ENCODE measurements around the gene ATCAY.
"Not testable (repeated sequence)": the region's sequence is repeated elsewhere in the genome, so short reads cannot be mapped to it uniquely, and the experiment has no call there.

Gene ATCAY

DNA sequence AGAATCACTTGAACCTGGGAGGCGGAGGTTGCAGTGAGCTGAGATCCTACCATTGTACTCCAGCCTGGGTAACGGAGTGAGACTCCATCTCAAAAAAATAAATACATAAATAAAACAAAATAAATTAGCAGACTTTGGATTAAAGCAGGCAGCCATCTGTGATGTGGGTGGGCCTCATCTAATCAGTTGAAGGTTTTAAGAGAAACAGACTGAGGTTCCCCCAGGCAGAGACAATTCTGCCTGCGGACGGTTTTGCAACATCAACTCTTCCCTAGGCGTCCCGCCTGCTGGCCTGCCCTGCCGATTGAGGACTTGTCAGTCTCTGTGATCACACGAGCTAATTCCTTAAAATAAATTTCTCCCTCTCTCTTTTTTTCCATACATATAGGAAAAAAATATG, 23.7 kb downstream of the ATCAY start:
- no peak for DNase-seq

- DNase-seq: no peak
These were observed 27.3 kb downstream of the ATCAY start for GRCh38 chr19:3907626-3908265.

GRCh38 chr19:3908266-3909054, 28.0 kb downstream of the ATCAY start:
- no peak for DNase-seq

DNA sequence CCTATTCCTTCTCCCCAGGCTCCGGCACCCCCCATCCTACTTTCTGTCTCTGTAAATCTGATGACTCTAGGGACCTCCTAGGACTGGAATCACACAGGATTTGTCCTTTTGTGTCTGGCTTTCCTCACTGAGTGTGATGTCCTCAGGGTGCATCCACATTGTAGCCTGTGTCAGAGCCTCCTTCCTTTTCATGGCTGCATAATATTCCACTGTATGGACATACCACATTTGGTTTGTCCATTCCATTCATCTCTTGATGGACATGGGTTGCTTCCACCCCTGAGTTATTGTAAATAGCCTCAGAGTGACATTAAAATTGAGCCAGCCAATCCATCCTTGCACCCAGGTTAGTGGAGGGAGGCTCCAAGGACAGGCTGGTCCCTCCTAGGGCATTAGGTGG, 29.6 kb downstream of the ATCAY start:
- DNase-seq: no peak

DNA sequence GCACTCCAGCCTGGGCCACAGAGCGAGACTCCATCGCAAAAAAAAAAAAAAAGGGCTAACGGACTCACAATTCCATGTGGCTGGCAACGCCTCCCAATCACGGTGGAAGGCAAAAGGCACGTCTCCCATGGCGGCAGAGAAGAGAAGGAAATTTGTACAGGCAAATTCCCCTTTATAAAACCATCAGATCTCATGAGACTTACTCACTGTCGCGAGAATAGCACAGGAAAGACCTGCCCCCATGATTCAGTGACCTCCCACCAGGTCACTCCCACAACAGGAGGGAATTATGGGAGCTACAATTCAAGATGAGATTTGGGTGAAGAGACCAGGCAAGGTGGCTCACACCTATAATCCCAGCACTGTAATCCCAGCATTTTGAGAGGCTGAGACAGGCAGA, 33.7 kb downstream of the ATCAY start:
- DNase-seq: no peak

DNA sequence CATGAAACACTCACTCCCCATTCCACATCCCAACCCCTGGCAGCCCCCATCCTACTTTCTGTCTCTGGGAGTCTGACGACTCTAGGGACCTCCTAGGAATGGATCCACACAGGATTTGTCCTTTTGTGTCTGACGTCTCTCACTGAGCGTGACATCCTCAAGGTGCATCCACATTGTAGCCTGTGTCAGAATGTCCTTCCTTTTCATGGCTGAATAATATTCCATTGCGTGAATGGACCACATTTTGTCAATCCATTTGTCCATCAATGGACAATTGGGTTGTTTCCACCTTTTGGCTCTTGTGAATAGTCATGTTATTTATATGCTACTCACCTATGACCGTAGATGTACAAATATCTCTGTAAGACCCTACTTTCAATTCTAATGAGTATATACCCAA, 35.5 kb downstream of the ATCAY start:
- no peak for DNase-seq

- no peak for DNase-seq
These were observed 39.3 kb downstream of the ATCAY start for GRCh38 chr19:3919793-3920192.

DNA sequence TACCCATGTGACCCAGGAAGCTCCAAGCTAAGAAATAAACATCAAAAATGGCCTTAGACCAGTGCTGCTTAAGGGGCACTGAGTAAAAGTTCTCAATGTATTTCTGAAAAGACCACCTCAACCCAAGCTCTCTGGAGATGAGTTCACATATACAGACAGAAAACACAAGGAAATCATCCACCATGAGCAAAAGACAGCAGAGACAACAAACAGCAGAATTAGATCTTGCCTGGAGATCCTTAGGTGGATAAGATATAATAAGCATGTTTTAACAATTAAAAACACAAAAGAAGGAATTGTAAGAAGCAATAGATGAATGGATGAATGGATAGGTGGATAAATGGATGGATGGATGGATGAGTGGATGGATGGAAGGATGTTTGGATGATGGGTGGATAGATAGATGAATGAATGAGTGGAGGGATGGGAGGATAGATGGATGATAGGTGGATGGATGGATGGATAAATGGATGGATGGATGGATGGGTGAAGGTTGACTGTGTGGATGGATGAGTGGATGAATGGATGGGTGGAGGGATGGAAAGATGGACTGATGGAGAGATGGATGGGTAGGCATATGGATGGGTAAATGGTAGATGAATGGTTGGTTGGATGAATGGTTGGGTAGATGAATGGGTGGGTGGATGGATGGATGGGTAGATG, 42.7 kb downstream of the ATCAY start:
- DNase-seq: no peak

- DNase-seq: no peak
These were observed 43.4 kb downstream of the ATCAY start for GRCh38 chr19:3923912-3924311.

DNA sequence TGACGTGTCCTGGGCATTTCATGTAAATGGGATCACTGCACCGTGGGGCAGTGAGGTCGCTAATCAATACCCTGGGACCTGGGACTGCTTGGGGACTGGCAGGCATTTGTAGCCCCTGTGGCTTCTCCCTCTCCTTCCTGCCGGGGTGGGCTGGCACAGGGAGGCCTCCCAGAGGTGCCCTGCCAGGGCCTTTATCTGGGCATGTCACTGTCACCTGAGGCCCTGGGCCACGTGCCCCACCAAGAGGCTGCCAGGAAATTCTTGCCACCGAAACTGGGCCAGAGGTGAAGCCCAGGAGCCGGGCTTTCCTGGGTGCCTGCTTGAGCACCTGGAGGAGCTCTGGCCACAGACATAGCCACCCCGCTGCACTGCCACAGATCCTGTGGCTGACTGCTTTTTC, 50.6 kb downstream of the ATCAY start:
- no peak for DNase-seq

GRCh38 chr19:3932931-3933810, 52.7 kb downstream of the ATCAY start, which contains the start of gene NMRK2:
TSS of gene NMRK2 (plus strand) at chr19:3933069. CDS start at chr19:3933672, 603 bp downstream.
- no peak for DNase-seq

- no peak for DNase-seq
These were observed 56.3 kb downstream of the ATCAY start for GRCh38 chr19:3936506-3937442.

DNA sequence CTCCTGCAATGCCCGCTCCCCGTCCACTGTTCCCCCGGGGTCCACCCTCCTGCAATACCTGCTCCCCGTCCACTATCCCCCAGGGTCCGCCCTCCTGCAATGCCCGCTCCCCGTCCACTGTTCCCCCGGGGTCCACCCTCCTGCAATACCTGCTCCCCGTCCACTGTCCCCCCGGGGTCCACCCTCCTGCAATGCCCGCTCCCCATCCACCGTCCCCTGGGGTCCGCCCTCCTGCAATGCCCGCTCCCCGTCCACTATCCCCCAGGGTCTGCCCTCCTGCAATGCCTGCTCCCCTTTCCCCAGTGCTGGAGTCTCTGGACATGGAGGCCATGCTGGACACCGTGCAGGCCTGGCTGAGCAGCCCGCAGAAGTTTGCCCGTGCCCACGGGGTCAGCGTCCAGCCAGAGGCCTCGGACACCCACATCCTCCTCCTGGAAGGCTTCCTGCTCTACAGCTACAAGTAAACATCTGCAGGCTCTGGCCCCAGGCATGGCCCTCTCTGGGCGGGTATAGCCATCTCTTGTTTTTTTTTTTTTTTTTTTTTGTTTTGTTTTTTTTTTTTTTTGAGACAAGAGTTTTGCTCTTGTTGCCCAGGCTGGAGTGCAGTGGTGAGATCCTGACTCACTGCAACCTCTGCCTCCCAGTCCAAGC, 57.9 kb downstream of the ATCAY start:
- not testable (repeated sequence) for DNase-seq

DNA sequence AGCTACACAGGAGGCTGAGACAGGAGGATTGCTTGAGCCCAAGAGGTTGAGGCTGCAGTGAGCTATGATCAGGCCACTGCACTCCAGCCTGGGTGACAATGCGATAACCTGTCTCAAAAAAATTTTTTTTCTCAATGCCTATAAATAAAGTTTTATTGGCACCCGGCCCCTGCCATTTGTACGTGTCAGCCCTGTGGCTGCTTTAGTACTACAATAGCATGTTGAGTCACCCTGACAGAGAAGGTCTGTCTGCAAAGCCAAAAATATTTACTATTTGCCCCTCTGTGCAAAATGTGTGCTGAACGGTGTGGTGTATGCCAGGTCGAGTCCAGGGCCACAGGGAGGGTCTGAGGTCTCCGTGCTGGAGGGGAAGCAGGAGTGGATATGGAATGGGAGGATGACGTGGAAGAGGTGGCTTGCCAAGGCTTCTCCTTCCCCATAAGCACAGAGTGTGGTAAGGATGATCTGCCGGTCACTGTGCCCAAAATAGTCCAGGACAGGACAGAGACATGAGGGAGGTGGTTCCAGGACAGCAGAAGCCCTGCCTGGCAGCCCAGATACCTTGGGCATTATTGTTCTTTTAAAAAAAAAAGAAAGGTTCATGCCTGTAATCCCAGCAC, 62.4 kb downstream of the ATCAY start:
- no peak for DNase-seq

GRCh38 chr19:3944018-3944721, 63.7 kb downstream of the ATCAY start:
- DNase-seq: no peak

DNA sequence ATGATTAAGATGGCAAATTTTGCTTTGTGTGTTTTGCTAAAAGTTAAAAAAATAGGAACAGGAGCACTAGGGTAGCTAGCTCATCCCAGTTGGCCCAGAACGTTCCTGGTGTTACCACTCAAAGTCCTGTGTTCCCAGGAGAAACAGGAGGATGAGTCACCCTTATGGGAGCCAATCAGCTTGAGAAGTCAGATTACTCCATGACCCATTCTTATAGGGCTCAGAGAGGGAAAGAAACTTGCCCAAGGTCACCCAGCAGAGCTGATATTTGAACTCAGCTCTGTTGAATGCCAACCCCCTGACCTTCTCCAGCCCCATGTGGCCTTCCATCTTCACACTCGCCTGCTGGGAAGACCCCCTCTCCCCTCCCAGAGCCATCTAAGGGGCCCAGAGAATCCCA, 65.4 kb downstream of the ATCAY start:
- no peak for DNase-seq

- DNase-seq: not testable (repeated sequence)
These were observed 66.9 kb downstream of the ATCAY start for GRCh38 chr19:3947316-3947933.

- DNase-seq: no peak
These were observed 68.8 kb downstream of the ATCAY start for GRCh38 chr19:3949294-3949693.

DNA sequence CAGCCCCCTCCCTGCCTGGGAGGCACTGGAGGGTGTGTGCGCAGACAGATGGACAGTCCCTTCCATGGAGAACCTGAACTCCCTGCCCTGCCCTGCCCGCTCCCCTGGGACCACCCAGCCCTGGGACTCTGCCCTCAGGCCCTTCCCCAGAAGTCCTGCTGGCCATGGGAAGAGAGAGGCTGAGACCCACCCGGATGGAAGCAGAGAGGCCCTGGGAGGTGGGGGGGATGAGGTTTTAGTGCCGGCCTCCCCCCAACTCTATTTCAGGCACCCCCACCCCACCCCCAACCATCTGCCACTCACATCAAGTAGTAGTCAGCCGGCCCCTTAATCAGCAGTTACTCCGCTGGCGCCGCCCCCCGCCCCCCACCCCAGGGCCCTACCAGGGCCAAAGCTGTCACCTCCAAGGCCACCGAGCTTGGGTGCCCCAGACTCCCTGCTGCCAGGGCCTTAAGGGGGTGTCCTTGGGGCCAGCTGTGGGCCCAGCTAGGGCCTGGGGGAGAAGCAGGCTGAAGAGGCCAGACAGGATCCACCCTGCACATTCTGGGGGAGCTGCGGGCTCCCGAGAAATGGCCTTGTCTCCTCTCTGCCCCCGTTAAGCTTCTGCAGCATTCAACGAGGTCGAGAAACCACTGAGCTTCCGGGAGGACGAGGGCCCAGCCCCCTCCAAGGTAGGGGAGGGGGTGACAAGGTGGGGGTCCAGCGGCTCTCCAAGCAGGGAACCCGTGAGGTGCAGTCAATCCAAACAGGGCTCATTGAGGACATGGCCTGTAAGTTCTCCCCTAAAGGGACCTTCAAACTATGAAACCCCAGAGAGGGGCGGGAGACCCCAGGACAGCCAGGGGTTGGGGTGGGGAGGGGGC, 69.7 kb downstream of the ATCAY start:
- no peak for DNase-seq
